Central memory CD8-positive, alpha-beta T cell (primary cell): ENCODE data around the gene FARP1.
"Not testable (repeated sequence)": the region's sequence is repeated elsewhere in the genome, so short reads cannot be mapped to it uniquely, and the experiment has no call there.

Experiments
- ATAC-seq: fragments of 150-1000 bp; cut with Tn5 transposase; replicated peaks from 2 replicates; pipeline ENCODE4 v1.10.0; 2022; ENCODE audit warnings: mild to moderate bottlenecking, moderate FRiP score, moderate number of reproducible peaks; ENCODE audit not compliant: poor library complexity, severe bottlenecking; ENCODE audit errors: extremely low read depth
- DNase-seq, 2 donors: peaks; one replicate each; pipeline ENCODE4 v3.0.0; 2021; ENCODE audit warnings: low spot score in 2 of 2
- H3K27ac Mint-ChIP-seq: one replicate; pipeline ENCODE4 v1.8.0; 2022; ENCODE audit warnings: low read depth, mild to moderate bottlenecking, moderate library complexity, mixed read lengths
- H3K27me3 Mint-ChIP-seq: one replicate; pipeline ENCODE4 v1.8.0; 2022; ENCODE audit warnings: mixed read lengths
- H3K36me3 Mint-ChIP-seq: one replicate; pipeline ENCODE4 v1.8.0; 2022; ENCODE audit warnings: mild to moderate bottlenecking, moderate library complexity, mixed read lengths; ENCODE audit not compliant: insufficient read depth
- H3K4me1 Mint-ChIP-seq: one replicate; pipeline ENCODE4 v1.8.0; 2022; ENCODE audit warnings: mixed read lengths
- H3K4me3 Mint-ChIP-seq: one replicate; pipeline ENCODE4 v1.8.0; 2022; ENCODE audit warnings: mild to moderate bottlenecking, moderate library complexity, mixed read lengths
- H3K9me3 Mint-ChIP-seq: one replicate; pipeline ENCODE4 v1.8.0; 2022; ENCODE audit warnings: mixed read lengths

FARP1 gene

DNA sequence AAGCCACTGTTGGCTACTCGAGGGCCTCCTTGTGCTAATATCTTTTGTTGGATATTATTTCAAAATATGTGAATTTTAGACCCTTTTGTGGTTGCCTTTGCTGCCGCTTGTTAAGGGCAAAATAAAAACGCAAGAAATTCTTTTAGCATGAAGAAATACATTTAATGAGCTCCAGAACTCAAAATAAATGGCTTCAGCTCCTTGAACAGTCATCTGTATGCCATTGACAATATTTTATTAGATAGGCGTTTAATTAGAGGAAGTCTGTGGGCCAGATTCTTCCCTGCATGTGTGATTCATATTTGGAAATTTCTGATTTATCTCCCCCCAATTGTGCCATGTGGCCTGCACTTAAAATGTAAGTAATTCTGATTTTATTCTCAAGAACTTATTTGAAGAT lies 256.9 kb downstream of the FARP1 start:
- H3K4me1 Mint-ChIP-seq, result no peaks in the 10 kb centered on the region
- H3K9me3 Mint-ChIP-seq, result no peaks in the 10 kb centered on the region
- H3K4me3 Mint-ChIP-seq, result no peak overlapping the region
- no peak overlapping the region for H3K27ac Mint-ChIP-seq
- ATAC-seq (no peak), DNase-seq (no peak)
- peaks cover 2% of the 10 kb centered on the region for H3K36me3 Mint-ChIP-seq
- peaks cover 47% of the 10 kb centered on the region for H3K27me3 Mint-ChIP-seq

DNA sequence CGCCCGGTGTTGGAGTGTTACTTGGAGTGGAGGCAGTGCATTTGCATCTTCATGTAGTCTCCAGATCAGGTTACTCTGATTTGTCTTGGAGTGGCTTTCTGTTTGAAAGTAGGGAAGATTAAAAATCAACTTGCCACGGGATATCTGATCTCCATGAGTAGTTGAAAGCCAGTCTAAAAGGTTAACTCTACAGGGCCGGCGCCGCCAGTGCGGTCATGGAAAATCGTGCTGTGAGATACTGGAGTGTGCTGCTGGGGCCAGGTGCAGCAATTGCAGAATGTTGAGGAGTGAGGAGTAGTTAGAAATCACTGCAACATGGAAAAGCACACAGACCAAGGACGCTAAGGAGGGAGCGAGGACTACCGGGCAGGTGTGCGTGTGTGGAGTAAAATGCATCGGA lies 259.0 kb downstream of the FARP1 start:
- ATAC-seq (no peak), DNase-seq (no peak)
- H3K27me3 Mint-ChIP-seq, result peaks cover 33% of the 10 kb centered on the region
- H3K4me3 Mint-ChIP-seq, result no peak overlapping the region
- H3K27ac Mint-ChIP-seq, result no peak overlapping the region
- H3K9me3 Mint-ChIP-seq, result no peaks in the 10 kb centered on the region
- H3K36me3 Mint-ChIP-seq, result peaks cover 2% of the 10 kb centered on the region
- no peaks in the 10 kb centered on the region for H3K4me1 Mint-ChIP-seq

DNA sequence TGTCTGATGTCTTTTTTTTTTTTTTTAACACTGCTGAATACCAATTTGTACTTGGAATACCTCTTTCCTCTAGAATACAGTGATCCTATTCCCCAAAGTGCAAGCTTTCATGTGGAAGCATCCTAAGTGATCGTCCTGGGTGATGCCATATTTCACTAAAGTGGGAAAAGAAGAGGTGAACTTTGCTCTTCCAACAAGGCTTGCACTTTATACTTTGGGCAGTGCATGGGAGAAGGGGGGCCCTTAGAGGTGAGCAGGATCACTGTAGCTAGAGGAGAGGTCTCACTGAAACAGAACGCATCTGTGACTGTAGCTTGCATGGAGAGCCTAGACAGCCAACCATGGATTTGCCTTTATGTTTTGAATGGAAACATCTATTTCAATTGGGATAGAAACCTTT lies 260.2 kb downstream of the FARP1 start:
- no peak overlapping the region for H3K27ac Mint-ChIP-seq
- ATAC-seq (no peak), DNase-seq (no peak)
- H3K9me3 Mint-ChIP-seq, result no peaks in the 10 kb centered on the region
- H3K4me3 Mint-ChIP-seq, result no peak overlapping the region
- H3K36me3 Mint-ChIP-seq, result no peaks in the 10 kb centered on the region
- peaks cover 33% of the 10 kb centered on the region for H3K27me3 Mint-ChIP-seq
- H3K4me1 Mint-ChIP-seq, result no peaks in the 10 kb centered on the region

DNA sequence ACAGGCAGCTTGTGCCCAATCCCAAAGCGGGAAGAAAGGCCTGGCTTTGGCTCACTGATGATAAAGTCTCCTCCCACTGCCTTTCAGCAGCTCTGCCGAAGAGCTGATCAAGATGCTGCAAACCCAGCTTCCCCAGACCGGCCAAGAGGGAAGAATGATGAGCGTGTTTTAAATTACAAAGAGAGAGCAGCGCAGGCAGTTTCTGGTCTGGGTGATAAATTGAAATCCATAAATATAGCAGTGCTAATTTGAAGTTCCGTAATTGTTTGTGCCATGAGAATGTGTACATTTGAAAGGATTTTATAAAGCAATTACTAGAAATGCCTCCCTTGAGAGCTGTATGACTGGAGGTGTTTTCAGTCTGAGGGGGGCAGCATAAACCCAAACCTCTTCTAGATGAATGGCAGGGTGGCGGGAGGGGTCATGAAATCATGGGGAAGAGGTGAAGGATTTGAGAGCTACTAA lies 262.2 kb downstream of the FARP1 start:
- no peaks in the 10 kb centered on the region for H3K4me1 Mint-ChIP-seq
- peaks cover 36% of the 10 kb centered on the region for H3K27me3 Mint-ChIP-seq
- DNase-seq (no peak), ATAC-seq (no peak)
- H3K9me3 Mint-ChIP-seq, result no peaks in the 10 kb centered on the region
- no peak overlapping the region for H3K27ac Mint-ChIP-seq
- no peaks in the 10 kb centered on the region for H3K36me3 Mint-ChIP-seq
- no peak overlapping the region for H3K4me3 Mint-ChIP-seq

DNA sequence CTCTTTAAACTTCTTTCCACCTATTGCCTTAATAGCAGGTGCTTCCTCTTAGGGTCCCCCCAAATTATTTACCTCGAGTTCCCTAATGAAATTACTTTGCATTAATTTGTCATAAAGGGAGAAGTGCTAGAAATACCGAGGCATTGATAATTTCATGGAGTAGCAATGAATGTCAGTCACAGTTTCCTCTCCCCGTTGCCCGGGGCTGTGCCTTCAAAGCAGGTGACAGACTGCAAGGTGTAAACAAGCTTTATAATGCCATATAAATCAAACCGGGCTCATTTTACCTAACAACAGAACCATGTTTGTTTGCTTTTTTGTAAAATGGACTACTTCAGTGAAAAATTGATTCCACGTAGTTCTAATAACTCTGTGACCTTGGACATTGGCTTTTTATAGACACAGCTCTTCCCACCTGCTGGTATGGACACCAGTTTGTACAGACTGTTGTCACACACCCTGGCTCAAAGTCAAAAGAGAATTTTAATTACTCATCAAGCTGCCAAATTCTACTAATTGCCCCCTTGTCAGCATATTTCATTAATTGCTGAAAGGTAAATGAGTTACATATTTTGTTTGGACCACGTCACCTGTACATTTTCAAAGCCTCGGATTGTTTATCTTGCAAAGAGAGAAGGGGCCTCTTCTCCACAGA lies 262.9 kb downstream of the FARP1 start:
- Mint-ChIP-seq H3K27me3 (peaks cover 43% of the 10 kb centered on the region), H3K36me3 (no peaks in the 10 kb centered on the region), H3K4me3 (no peak overlapping the region), H3K27ac (no peak overlapping the region), H3K9me3 (no peaks in the 10 kb centered on the region), H3K4me1 (no peaks in the 10 kb centered on the region)
- no peak for ATAC-seq
- DNase-seq, result no peak

DNA sequence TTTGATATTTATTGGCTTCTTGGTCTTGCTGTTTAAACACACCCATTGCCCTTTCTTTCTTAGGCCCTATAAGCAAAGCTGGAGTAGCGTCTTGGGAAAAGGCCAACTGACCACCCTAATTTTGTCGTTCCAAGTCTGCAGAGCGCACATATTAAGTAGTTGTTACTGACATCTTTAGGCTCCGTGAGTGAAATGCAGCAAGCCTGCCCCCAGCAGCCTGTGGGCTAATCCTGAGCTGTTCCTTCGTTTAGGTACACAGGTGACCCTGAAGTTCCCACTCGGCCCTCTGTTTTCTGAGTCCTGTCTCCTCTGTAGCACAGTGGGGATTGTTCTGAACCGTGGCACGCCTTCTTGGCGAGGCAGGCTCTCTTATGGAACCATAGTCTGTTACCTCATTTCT lies 263.5 kb downstream of the FARP1 start:
- DNase-seq (no peak), ATAC-seq (no peak)
- Mint-ChIP-seq H3K4me3 (no peak overlapping the region), H3K9me3 (no peaks in the 10 kb centered on the region), H3K27me3 (peaks cover 49% of the 10 kb centered on the region), H3K27ac (no peak overlapping the region), H3K36me3 (no peaks in the 10 kb centered on the region), H3K4me1 (peaks cover 4% of the 10 kb centered on the region)

DNA sequence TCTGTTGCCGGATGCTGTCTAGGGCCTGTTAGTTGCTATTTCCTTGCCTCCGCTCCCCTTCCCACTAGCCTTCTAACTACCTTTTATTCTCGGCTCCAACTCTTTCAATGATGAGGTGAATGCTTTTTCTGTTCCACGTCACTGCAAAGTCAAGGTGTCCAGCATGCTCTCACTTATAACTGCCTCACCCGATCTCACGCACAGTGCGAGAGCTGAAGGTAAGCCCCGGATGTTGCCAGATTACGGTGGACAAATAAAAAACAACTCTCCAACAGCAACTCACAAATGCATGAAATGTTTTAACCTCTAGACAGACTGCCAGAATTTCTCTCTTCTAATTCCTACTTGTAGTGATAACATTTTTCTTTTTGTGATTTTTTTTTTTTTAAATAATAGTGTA lies 264.1 kb downstream of the FARP1 start:
- no peak for DNase-seq
- Mint-ChIP-seq H3K4me3 (no peak overlapping the region), H3K9me3 (no peaks in the 10 kb centered on the region), H3K4me1 (peaks cover 9% of the 10 kb centered on the region), H3K27me3 (peaks cover 55% of the 10 kb centered on the region), H3K27ac (no peak overlapping the region), H3K36me3 (peaks cover 2% of the 10 kb centered on the region)
- no peak for ATAC-seq

DNA sequence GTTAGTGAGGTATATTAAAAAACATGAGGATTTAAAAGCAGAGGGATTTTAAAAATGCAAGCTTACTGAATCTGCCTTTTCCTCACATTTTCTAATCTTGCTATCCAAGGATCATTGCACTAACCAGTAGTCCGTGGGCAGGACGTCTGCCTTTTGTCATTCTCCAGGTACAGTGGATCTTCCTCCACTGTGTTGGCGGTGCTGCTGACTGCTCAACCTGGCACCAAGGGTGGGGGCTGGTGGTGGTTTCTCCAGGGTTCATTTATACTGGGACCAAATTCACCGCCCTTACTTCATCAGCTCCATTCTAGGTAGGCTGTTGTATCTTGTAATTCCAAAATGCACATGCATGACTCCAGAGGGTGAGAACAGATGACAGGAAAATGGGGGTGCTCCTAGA lies 264.7 kb downstream of the FARP1 start:
- peaks cover 2% of the 10 kb centered on the region for H3K36me3 Mint-ChIP-seq
- H3K27ac Mint-ChIP-seq, result no peak overlapping the region
- no peaks in the 10 kb centered on the region for H3K9me3 Mint-ChIP-seq
- ATAC-seq, result no peak
- DNase-seq, result no peak
- no peak overlapping the region for H3K4me3 Mint-ChIP-seq
- peaks cover 61% of the 10 kb centered on the region for H3K27me3 Mint-ChIP-seq
- H3K4me1 Mint-ChIP-seq, result peaks cover 13% of the 10 kb centered on the region

DNA sequence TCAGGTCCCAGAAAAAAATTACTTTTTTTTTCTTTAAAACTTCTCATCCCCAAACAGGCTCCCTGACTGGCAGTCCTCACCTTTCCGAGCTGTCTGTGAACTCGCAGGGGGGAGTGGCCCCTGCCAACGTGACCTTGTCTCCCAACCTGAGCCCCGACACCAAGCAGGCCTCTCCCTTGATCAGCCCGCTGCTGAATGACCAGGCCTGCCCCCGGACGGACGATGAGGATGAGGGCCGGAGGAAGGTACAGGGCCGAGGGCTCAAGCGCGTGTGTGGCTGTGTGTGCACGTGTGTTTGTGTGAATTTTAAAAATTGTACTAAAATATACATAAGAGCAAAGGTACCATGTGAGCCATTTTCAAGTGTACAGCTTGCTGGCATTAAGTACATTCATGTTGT lies 266.4 kb downstream of the FARP1 start:
- H3K27ac Mint-ChIP-seq, result no peak overlapping the region
- no peak overlapping the region for H3K4me3 Mint-ChIP-seq
- no peak for DNase-seq
- no peak for ATAC-seq
- no peaks in the 10 kb centered on the region for H3K9me3 Mint-ChIP-seq
- H3K4me1 Mint-ChIP-seq, result peaks cover 13% of the 10 kb centered on the region
- H3K36me3 Mint-ChIP-seq, result peaks cover 2% of the 10 kb centered on the region
- H3K27me3 Mint-ChIP-seq, result peaks cover 78% of the 10 kb centered on the region

DNA sequence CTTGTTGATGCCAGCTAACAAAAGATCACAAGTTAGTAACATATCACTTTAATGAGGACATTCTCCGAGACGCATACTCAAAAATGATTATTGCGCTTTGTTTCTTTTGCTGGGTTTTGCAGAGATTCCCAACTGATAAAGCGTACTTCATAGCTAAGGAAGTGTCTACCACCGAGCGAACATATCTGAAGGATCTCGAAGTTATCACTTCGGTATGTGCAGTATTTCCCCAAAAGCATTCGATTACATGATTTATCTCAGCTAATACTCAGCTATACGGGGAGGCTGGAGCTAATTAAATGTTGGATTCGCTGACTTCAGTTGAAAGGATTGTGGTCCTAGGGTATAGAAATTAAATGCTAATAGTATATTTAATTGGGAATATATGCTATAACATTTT lies 267.7 kb downstream of the FARP1 start:
- Mint-ChIP-seq H3K9me3 (no peaks in the 10 kb centered on the region), H3K36me3 (peaks cover 2% of the 10 kb centered on the region), H3K27ac (no peak overlapping the region), H3K4me3 (no peak overlapping the region), H3K27me3 (peaks cover 83% of the 10 kb centered on the region), H3K4me1 (peaks cover 13% of the 10 kb centered on the region)
- no peak for DNase-seq
- ATAC-seq, result no peak

DNA sequence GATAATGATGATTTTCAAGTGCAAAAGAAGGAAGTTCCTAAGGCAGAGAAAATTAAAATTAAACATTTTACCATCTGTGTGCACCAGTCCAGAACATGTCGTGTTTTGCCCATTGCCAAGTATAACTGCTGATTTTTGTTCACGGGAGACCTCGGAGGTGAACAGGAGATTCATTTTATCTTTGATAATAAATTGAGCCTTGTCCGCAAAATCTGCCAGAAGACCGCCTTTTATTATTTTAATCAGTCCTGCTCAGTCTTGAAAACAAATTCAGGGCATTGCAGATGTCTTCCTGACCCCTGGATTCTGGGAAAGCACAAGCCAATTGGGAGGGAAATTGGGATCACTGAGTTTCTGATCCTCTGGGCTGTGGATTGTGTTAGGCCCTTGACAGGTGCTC lies 268.1 kb downstream of the FARP1 start:
- H3K27ac Mint-ChIP-seq, result no peak overlapping the region

DNA sequence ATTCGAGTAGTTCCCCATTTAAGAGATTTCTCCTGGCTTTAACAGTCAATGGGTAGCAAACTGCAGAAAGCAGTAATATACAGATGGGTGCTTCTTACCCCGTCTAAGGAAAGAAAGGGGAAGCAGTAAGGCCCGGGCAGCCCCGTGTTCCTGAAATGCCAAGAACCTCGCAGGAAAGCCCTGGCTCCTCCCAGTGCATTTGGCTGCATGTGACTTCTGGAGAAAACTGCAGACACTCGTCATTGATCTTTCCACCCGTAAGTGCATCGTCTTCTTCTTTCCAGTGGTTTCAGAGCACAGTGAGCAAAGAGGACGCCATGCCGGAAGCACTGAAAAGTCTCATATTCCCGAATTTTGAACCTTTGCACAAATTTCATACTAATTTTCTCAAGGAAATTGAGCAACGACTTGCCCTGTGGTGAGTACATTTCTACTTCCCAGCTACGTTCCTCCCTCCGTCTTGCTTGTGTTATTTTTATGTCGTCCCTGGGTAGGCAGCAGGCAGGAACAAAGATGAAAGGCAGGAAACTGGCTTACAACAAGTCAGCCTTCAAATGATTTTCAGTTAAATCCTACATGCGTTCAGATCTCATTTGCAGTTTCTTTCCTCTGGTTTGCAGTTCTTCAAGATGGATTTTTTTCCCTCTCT lies 268.8 kb downstream of the FARP1 start:
- DNase-seq (no peak), ATAC-seq (no peak)
- H3K27ac Mint-ChIP-seq, result no peak overlapping the region
- H3K4me1 Mint-ChIP-seq, result peaks cover 13% of the 10 kb centered on the region
- H3K9me3 Mint-ChIP-seq, result peaks cover 1% of the 10 kb centered on the region
- H3K4me3 Mint-ChIP-seq, result peak overlapping the region; percentile 16
- H3K36me3 Mint-ChIP-seq, result peaks cover 2% of the 10 kb centered on the region
- peaks cover 89% of the 10 kb centered on the region for H3K27me3 Mint-ChIP-seq

More for the DNA sequence above, 268.1 kb downstream of the FARP1 start:
- peaks cover 85% of the 10 kb centered on the region for H3K27me3 Mint-ChIP-seq
- H3K36me3 Mint-ChIP-seq, result peaks cover 2% of the 10 kb centered on the region
- DNase-seq (no peak), ATAC-seq (no peak)
- no peaks in the 10 kb centered on the region for H3K9me3 Mint-ChIP-seq
- H3K4me3 Mint-ChIP-seq, result no peak overlapping the region
- H3K4me1 Mint-ChIP-seq, result peaks cover 13% of the 10 kb centered on the region

DNA sequence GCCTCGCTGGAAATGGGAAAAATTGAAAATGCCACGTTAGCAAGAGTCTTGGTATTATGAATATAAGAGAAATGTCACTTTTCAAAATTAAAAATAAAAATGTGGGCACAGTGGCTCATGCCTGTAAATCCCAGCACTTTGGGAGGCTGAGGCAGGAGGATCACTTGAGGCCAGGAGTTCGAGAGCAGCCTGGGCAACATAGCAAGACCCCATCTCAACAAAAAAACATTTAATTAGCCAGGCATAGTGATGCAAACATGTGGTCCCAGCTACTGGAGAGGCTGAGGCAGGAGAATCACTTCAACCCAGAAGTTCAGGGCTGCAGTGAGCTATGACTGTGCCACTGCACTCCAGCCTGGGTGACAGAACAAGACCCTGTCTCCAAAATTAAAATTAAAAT lies 270.4 kb downstream of the FARP1 start:
- not testable (repeated sequence) for DNase-seq, H3K36me3 Mint-ChIP-seq, ATAC-seq, H3K9me3 Mint-ChIP-seq, H3K27ac Mint-ChIP-seq, H3K4me3 Mint-ChIP-seq
- peaks cover 13% of the 10 kb centered on the region for H3K4me1 Mint-ChIP-seq
- H3K27me3 Mint-ChIP-seq, result peaks cover 85% of the 10 kb centered on the region
